Stimulated activated naive CD8-positive, alpha-beta T cell treated with anti-CD3 and anti-CD28 coated beads, Interleukin-15, Interleukin-2, amounts not matched to agents 100 ng/mL and 50 ng/mL, for 24 hours (primary cell): ENCODE data around the gene C9orf153.
"Not testable (repeated sequence)": the region's sequence is repeated elsewhere in the genome, so short reads cannot be mapped to it uniquely, and the experiment has no call there.

Experiments
- H3K27ac Mint-ChIP-seq: one replicate; pipeline ENCODE4 v1.8.0; 2021; ENCODE audit warnings: mild to moderate bottlenecking, mixed read lengths
- H3K27me3 Mint-ChIP-seq: one replicate; pipeline ENCODE4 v1.8.0; 2021; ENCODE audit warnings: mixed read lengths
- H3K36me3 Mint-ChIP-seq: one replicate; pipeline ENCODE4 v1.8.0; 2021; ENCODE audit warnings: low read depth, mixed read lengths
- H3K4me1 Mint-ChIP-seq: one replicate; pipeline ENCODE4 v1.8.0; 2021; ENCODE audit warnings: low read depth, mixed read lengths
- H3K4me3 Mint-ChIP-seq: one replicate; pipeline ENCODE4 v1.8.0; 2021; ENCODE audit warnings: mild to moderate bottlenecking, mixed read lengths
- H3K9me3 Mint-ChIP-seq: one replicate; pipeline ENCODE4 v1.8.0; 2021; ENCODE audit warnings: mixed read lengths

The C9orf153 gene

DNA sequence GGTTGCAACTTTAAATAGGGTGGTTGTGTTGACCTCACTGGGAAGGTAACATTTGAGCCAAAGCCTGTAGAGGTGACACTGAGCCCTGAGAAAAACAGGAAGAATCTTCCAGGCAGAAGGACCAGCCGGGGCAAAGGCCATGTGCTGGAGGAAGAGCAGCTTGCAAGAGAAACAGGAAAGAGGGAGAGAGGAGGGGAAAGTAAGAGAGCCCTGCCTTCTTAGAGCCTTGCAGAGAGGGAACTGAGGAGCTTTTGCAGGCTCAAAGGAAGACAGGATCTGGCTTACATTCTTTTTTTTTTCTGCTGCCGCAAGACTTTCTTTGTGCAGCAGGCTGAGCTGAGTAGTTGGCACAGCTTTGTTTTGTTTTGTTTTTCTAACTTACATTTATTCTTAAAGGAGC, 17.4 kb downstream of the C9orf153 start:
- H3K27me3 Mint-ChIP-seq, result no peaks in the 10 kb centered on the region
- H3K4me1 Mint-ChIP-seq, result peaks cover 4% of the 10 kb centered on the region

GRCh38 chr9:86241216-86241615, 18.2 kb downstream of the C9orf153 start:
- Mint-ChIP-seq H3K4me3 (no peak overlapping the region), H3K36me3 (no peaks in the 10 kb centered on the region), H3K27me3 (no peaks in the 10 kb centered on the region), H3K27ac (no peak overlapping the region), H3K4me1 (peaks cover 4% of the 10 kb centered on the region), H3K9me3 (no peaks in the 10 kb centered on the region)

More for the DNA sequence above, 17.4 kb downstream of the C9orf153 start:
- Mint-ChIP-seq H3K27ac (no peak overlapping the region), H3K36me3 (no peaks in the 10 kb centered on the region), H3K4me3 (no peak overlapping the region), H3K9me3 (no peaks in the 10 kb centered on the region)

- no peak overlapping the region for H3K4me3 Mint-ChIP-seq
- peaks cover 4% of the 10 kb centered on the region for H3K4me1 Mint-ChIP-seq
- H3K27ac Mint-ChIP-seq, result no peak overlapping the region
- no peaks in the 10 kb centered on the region for H3K36me3 Mint-ChIP-seq
- no peaks in the 10 kb centered on the region for H3K9me3 Mint-ChIP-seq
- H3K27me3 Mint-ChIP-seq, result peaks cover 1% of the 10 kb centered on the region
Observed at GRCh38 chr9:86238861-86239770, 20.3 kb downstream of the C9orf153 start.

DNA sequence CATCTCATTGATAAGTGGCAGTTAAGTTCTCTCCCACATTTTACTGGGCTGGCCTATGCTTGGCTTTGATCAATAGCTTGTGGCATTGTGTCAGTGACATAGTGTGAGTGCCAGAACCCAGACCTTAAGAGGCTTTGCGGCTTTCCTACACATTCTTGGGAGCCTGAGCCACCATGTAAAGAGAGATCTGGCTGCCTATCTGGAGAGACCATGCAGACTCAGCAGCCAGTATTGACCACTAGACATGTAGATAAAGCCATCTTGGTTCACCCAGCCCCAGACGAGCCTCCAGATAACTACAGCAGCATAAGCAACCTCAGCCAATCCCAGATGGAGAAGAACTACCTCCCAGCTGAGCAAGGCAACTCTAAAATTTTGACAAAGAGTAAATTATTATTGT, 28.6 kb downstream of the C9orf153 start:
- Mint-ChIP-seq H3K27me3 (peaks cover 3% of the 10 kb centered on the region), H3K4me3 (no peak overlapping the region), H3K9me3 (no peaks in the 10 kb centered on the region), H3K27ac (no peak overlapping the region), H3K36me3 (no peaks in the 10 kb centered on the region), H3K4me1 (no peaks in the 10 kb centered on the region)

DNA sequence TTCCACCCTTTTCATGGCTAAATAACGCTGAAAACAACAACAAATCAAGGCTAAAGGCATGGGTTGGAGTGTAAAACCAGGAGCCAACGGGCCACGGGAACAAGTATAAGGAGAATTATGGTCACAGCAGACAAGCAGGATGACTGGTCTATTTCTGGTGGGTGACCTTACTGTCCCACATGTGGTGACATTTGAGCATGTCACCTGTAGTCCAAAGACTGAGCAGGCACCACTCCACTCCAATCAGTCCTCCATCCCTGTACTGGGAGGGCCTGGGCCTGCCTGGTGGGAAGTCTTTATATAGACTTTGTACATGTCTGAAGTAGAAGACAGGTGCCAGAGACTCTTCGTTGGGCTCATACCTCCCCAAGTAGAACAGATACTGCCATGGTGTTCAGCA, 36.8 kb downstream of the C9orf153 start:
- H3K9me3 Mint-ChIP-seq, result no peaks in the 10 kb centered on the region
- no peaks in the 10 kb centered on the region for H3K27me3 Mint-ChIP-seq
- H3K27ac Mint-ChIP-seq, result no peak overlapping the region
- no peaks in the 10 kb centered on the region for H3K36me3 Mint-ChIP-seq
- H3K4me3 Mint-ChIP-seq, result no peak overlapping the region
- no peaks in the 10 kb centered on the region for H3K4me1 Mint-ChIP-seq

DNA sequence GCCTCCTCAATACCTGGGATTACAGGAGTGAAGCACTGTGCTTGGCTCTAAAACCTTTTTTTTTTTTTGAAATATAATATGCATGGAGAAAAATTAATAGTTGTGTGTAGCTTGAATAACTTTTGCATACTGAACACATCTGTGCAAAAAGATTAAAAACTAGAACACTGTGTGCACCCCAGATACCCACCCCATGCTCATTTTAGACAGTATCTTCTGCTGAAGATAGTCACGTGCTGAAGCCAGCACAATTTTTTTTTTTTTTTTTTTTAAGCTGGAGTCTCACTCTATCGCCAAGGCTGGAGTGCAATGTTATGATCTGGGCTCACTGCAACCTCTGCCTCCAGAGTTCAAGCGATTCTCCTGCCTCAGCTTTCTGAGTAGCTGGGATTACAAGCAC, 39.9 kb downstream of the C9orf153 start:
- no peaks in the 10 kb centered on the region for H3K36me3 Mint-ChIP-seq
- H3K27ac Mint-ChIP-seq, result no peak overlapping the region
- H3K27me3 Mint-ChIP-seq, result no peaks in the 10 kb centered on the region
- H3K4me3 Mint-ChIP-seq, result no peak overlapping the region
- H3K9me3 Mint-ChIP-seq, result no peaks in the 10 kb centered on the region
- no peaks in the 10 kb centered on the region for H3K4me1 Mint-ChIP-seq

DNA sequence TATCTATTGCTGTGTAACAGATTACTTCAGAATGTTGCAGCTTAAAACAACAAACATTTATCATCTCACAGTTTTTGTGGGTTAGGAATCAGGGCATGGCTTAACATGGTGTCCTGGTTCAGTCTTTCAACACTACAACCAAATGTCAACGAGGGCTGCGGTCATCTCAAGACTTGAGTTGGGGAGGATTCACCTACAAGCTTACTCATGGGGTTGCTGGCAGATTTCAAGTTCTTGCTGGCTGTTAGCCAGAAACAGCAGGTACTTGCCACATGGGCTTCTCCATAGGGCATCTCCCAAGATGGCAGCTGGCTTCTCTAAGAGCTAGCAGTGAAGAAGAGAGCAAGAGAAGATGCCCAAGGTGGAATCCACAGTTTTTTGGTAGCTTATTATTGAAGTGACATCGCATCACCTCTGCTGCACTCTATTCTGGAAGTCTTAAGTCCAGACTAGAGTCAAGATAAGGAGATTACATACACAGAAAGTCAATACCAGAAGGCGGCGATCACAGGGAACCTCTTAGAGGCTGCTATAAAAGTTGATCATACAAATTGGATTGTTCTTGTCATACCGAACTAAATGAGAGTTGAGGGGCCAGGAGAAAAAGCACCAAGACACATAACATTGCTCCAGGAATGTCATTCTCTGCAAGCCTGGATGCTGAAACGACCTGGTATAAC, 42.2 kb downstream of the C9orf153 start:
- H3K4me1 Mint-ChIP-seq, result no peaks in the 10 kb centered on the region
- H3K4me3 Mint-ChIP-seq, result no peak overlapping the region
- H3K36me3 Mint-ChIP-seq, result no peaks in the 10 kb centered on the region
- no peaks in the 10 kb centered on the region for H3K9me3 Mint-ChIP-seq
- H3K27me3 Mint-ChIP-seq, result no peaks in the 10 kb centered on the region
- no peak overlapping the region for H3K27ac Mint-ChIP-seq

- no peaks in the 10 kb centered on the region for H3K27me3 Mint-ChIP-seq
- H3K4me1 Mint-ChIP-seq, result no peaks in the 10 kb centered on the region
- no peaks in the 10 kb centered on the region for H3K9me3 Mint-ChIP-seq
- H3K27ac Mint-ChIP-seq, result no peak overlapping the region
- no peaks in the 10 kb centered on the region for H3K36me3 Mint-ChIP-seq
- no peak overlapping the region for H3K4me3 Mint-ChIP-seq
Observed at GRCh38 chr9:86207193-86207592, 52.3 kb downstream of the C9orf153 start.

DNA sequence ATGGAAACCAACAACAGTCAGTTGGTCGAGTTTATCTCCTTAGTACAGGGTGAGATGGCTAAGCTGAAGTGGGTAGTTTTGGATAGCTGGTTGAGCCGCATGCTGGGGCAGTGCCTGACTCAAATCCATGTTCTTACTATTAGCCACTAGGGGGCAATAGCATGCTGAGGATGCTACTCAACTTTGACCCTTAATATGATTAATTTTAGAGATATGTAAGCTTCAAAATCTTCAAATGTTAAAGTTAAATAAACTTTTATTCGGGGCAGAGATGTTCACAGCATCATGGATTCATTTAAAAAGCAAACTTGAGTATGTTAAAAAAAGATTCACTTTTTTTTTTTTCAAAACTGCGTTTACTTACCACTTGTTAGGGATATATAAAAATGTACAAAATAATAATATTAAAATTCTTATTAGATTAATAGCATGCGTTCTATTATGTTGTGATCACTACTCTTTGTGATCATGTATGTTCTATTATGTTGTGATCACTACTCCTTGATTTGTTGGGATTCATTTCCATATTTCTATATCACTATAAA, 57.0 kb downstream of the C9orf153 start:
- no peaks in the 10 kb centered on the region for H3K27me3 Mint-ChIP-seq
- H3K27ac Mint-ChIP-seq, result no peak overlapping the region
- H3K4me1 Mint-ChIP-seq, result no peaks in the 10 kb centered on the region
- no peaks in the 10 kb centered on the region for H3K36me3 Mint-ChIP-seq
- no peaks in the 10 kb centered on the region for H3K9me3 Mint-ChIP-seq
- no peak overlapping the region for H3K4me3 Mint-ChIP-seq

- H3K27ac Mint-ChIP-seq, result no peak overlapping the region
- H3K9me3 Mint-ChIP-seq, result no peaks in the 10 kb centered on the region
- no peaks in the 10 kb centered on the region for H3K4me1 Mint-ChIP-seq
- no peak overlapping the region for H3K4me3 Mint-ChIP-seq
- H3K36me3 Mint-ChIP-seq, result no peaks in the 10 kb centered on the region
- no peaks in the 10 kb centered on the region for H3K27me3 Mint-ChIP-seq
Observed at GRCh38 chr9:86201474-86202337, 57.8 kb downstream of the C9orf153 start.

DNA sequence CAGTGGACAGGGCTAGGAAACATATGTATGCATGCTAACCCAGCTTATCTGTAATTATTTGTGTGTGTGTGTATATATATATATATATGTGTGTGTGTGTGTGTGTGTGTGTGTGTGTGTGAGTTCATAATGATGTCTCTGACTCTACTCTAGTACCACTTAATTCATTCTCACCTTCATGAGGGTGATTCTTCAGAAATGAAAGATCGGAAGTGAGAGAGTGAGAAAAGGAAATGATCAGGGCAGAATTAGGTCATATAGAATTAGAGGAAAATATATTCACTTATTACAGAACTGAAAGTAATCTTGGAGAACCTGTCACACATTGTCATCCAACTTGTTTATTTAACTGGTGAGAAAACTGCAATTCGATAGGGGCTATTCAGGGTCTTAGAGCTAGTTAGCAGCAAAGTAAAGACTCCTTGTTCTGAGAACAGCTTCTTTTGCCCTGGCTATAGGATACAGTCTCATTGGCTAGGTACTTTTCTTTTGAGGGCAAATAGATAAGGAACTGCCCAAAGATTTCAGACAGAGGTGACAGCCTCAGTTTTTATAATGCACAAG, 58.8 kb downstream of the C9orf153 start:
- H3K9me3 Mint-ChIP-seq, result no peaks in the 10 kb centered on the region

DNA sequence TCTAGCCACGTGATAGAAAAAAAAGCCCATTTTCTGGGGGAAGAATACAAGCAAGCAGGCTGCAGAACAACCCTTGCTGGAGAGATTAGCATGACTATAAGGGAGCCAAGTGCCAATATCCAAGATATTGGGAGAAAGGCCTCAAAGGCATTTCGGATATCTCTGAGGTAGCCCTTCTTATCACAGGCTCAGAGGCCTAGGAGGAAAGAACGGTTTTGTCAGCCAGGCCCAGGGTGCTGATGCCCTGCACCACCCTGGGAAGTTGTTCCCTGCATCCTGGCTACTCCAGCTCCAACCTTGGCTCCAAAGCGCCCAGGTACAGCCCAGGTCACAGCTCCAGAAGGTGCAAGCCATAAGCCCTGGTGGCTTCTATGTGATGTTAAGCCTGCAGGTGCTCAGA, 66.4 kb downstream of the C9orf153 start:
- Mint-ChIP-seq H3K36me3 (no peaks in the 10 kb centered on the region), H3K27me3 (no peaks in the 10 kb centered on the region), H3K9me3 (peaks cover 15% of the 10 kb centered on the region), H3K27ac (no peak overlapping the region), H3K4me1 (no peaks in the 10 kb centered on the region), H3K4me3 (no peak overlapping the region)

More for the DNA sequence above, 58.8 kb downstream of the C9orf153 start:
- no peak overlapping the region for H3K27ac Mint-ChIP-seq
- no peaks in the 10 kb centered on the region for H3K36me3 Mint-ChIP-seq
- H3K4me3 Mint-ChIP-seq, result no peak overlapping the region
- no peaks in the 10 kb centered on the region for H3K27me3 Mint-ChIP-seq
- H3K4me1 Mint-ChIP-seq, result no peaks in the 10 kb centered on the region

- H3K27me3 Mint-ChIP-seq, H3K27ac Mint-ChIP-seq, H3K36me3 Mint-ChIP-seq, H3K4me3 Mint-ChIP-seq, H3K4me1 Mint-ChIP-seq: not testable (repeated sequence)
- peaks cover 29% of the 10 kb centered on the region for H3K9me3 Mint-ChIP-seq
Observed at GRCh38 chr9:86190700-86191099, 68.8 kb downstream of the C9orf153 start.

DNA sequence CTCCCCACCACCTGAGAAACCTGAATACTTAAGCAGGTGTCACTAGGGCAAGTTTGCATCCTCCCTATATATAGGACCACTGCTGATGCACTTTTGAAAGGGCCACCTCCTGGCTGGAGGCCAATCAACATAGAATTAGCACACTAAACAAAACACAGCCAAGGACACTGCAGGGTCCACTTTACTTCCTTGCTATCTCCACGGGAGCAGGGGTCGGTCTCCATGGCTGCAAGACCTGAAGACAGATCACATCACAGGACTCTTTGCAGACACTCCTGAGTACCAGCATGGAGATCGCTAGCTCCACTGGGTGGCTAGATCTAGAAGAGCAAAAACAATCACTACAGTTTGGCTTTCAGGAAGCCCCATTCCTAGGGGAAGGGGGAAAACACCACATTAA, 72.3 kb downstream of the C9orf153 start:
- H3K36me3 Mint-ChIP-seq, result no peaks in the 10 kb centered on the region
- H3K9me3 Mint-ChIP-seq, result peaks cover 13% of the 10 kb centered on the region
- no peaks in the 10 kb centered on the region for H3K4me1 Mint-ChIP-seq
- H3K4me3 Mint-ChIP-seq, result no peak overlapping the region
- H3K27ac Mint-ChIP-seq, result no peak overlapping the region
- H3K27me3 Mint-ChIP-seq, result peaks cover 11% of the 10 kb centered on the region
